Neural crest cell (in vitro differentiated cells): ENCODE results near the gene TAS2R40. TPM values are rescaled to one million over a fixed set of nuclear protein-coding genes. Genes with fewer than 3 reads are reported as not detected.

ENCODE experiments used
- DNase-seq: peaks from one replicate; pipeline ENCODE4 v3.0.0; 2021; ENCODE audit warnings: low read depth, mixed read lengths, low spot score
- H3K27ac Mint-ChIP-seq: one replicate; pipeline ENCODE4 v1.8.0; 2021; ENCODE audit warnings: mild to moderate bottlenecking, mixed read lengths; ENCODE audit not compliant: unreplicated experiment
- H3K27me3 Mint-ChIP-seq: 2 replicates; pipeline ENCODE4 v1.8.0; 2021; ENCODE audit warnings: low read depth, mild to moderate bottlenecking, mixed read lengths
- H3K36me3 Mint-ChIP-seq: 2 replicates; pipeline ENCODE4 v1.8.0; 2021; ENCODE audit warnings: low read depth, mild to moderate bottlenecking, mixed read lengths
- H3K4me1 Mint-ChIP-seq: 2 replicates; pipeline ENCODE4 v1.8.0; 2021; ENCODE audit warnings: mixed read lengths
- H3K4me3 Mint-ChIP-seq: one replicate; pipeline ENCODE4 v1.8.0; 2021; ENCODE audit warnings: mild to moderate bottlenecking, mixed read lengths
- H3K9me3 Mint-ChIP-seq: 2 replicates; pipeline ENCODE4 v1.8.0; 2021; ENCODE audit warnings: mixed read lengths
- total RNA-seq: library from RNA; stranded (reverse); gene quantifications from 2 replicates; pipeline ENCODE4 v1.2.1, GENCODE V29; 2021
- TF ChIP-seq, protein P1 (sequence below): fragments of 200-600 bp; sonication (generic); conservative IDR thresholded peaks from 2 replicates; pipeline ENCODE4 v1.5.0; 2021; ENCODE audit warnings: antibody characterized with exemption, mild to moderate bottlenecking

Gene TAS2R40
- total RNA-seq, 1 donor from 2014 or later: not detected

GRCh38 chr7:143183024-143183423 is 38.8 kb upstream of the TAS2R40 start, which contains the start of gene TAS2R39:
TSS of gene TAS2R39 (plus strand) at chr7:143183419. CDS start at chr7:143183419, 0 bp downstream.
- DNase-seq: no peak
- TF ChIP-seq, protein P1, sequence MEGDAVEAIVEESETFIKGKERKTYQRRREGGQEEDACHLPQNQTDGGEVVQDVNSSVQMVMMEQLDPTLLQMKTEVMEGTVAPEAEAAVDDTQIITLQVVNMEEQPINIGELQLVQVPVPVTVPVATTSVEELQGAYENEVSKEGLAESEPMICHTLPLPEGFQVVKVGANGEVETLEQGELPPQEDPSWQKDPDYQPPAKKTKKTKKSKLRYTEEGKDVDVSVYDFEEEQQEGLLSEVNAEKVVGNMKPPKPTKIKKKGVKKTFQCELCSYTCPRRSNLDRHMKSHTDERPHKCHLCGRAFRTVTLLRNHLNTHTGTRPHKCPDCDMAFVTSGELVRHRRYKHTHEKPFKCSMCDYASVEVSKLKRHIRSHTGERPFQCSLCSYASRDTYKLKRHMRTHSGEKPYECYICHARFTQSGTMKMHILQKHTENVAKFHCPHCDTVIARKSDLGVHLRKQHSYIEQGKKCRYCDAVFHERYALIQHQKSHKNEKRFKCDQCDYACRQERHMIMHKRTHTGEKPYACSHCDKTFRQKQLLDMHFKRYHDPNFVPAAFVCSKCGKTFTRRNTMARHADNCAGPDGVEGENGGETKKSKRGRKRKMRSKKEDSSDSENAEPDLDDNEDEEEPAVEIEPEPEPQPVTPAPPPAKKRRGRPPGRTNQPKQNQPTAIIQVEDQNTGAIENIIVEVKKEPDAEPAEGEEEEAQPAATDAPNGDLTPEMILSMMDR: no peak
- Mint-ChIP-seq H3K4me3 (no peak within 1 kb of the TSS), H3K36me3 (no peaks in the 10 kb centered on the region), H3K27ac (no peak within 1 kb of the TSS), H3K27me3 (peaks cover 12% of the 10 kb centered on the region), H3K4me1 (no peaks in the 10 kb centered on the region), H3K9me3 (peaks cover 7% of the 10 kb centered on the region)

DNA sequence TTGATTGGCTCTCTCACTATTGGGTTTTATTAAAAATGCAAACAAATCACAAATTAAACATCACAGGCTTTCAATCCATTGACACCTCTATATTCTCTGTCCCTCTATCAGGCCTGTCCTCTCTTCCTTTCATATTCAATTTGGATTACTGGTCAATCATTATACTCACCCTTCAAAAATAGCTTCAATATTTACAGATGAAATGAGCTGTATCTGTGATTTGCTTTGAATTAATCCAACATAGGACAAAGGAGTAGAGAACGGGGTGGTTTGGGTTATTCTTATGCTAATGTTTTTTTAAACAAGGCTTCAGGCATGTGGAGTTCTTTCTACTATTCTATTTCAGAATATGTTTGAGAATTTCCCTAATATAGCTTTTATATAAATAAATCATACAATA is 36.3 kb upstream of the TAS2R40 start:
- Mint-ChIP-seq H3K4me1 (no peaks in the 10 kb centered on the region), H3K27ac (no peak overlapping the region), H3K9me3 (peaks cover 3% of the 10 kb centered on the region), H3K36me3 (no peaks in the 10 kb centered on the region), H3K27me3 (peaks cover 12% of the 10 kb centered on the region), H3K4me3 (no peak overlapping the region)
- no peak for DNase-seq
- TF ChIP-seq, protein P1: no peak

DNA sequence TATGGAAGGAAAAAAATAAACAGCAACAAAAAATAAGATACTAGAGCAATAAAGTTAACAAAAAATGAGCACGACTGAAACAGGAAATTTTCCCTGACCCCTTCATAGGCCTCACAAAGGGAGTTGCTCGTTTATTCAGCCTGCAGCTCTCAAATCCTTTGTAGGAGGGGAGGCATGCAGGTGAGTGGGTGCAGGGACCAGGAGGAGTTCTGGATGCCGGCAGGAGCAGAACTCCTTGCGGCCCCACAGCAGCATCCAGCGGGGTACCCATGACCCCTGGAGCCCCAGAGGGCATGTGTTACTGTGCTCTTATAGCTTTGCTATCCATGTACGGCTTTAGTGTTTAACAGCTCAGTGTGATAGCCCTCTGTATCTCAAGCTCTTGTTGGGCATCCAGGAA is 32.8 kb upstream of the TAS2R40 start:
- Mint-ChIP-seq H3K4me3 (no peak overlapping the region), H3K27ac (no peak overlapping the region), H3K4me1 (no peaks in the 10 kb centered on the region), H3K27me3 (peaks cover 5% of the 10 kb centered on the region), H3K36me3 (no peaks in the 10 kb centered on the region), H3K9me3 (no peaks in the 10 kb centered on the region)
- no peak for DNase-seq
- TF ChIP-seq, protein P1: no peak

- no peaks in the 10 kb centered on the region for H3K4me1 Mint-ChIP-seq
- H3K4me3 Mint-ChIP-seq: no peak overlapping the region
- TF ChIP-seq, protein P1: no peak
- peaks cover 11% of the 10 kb centered on the region for H3K27me3 Mint-ChIP-seq
- no peaks in the 10 kb centered on the region for H3K36me3 Mint-ChIP-seq
- DNase-seq: no peak
- no peak overlapping the region for H3K27ac Mint-ChIP-seq
- H3K9me3 Mint-ChIP-seq: peaks cover 4% of the 10 kb centered on the region
Measured at GRCh38 chr7:143193880-143194279, 28.0 kb upstream of the TAS2R40 start.

DNA sequence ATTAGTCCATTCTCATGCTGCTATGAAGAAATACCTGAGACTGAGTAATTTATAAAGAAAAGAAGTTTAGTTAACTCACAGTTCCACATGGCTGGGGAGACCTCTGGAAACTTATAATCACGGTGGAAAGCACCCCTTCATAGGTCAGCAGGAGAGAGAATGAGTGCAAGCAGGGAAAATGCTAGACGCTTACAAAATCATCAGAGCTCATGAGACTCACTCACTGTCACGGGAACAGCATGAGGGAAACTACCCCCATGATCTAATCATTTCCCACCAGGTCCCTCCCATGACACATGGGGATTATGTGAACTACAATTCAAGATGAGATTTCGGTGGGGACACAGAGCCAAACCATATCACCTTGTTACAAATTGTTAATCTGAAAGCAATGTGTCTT is 22.8 kb upstream of the TAS2R40 start:
- peaks cover 4% of the 10 kb centered on the region for H3K9me3 Mint-ChIP-seq
- H3K4me1 Mint-ChIP-seq: peaks cover 5% of the 10 kb centered on the region
- no peak overlapping the region for H3K27ac Mint-ChIP-seq
- peaks cover 15% of the 10 kb centered on the region for H3K27me3 Mint-ChIP-seq
- no peak for DNase-seq
- TF ChIP-seq, protein P1: no peak
- H3K4me3 Mint-ChIP-seq: no peak overlapping the region
- no peaks in the 10 kb centered on the region for H3K36me3 Mint-ChIP-seq

DNA sequence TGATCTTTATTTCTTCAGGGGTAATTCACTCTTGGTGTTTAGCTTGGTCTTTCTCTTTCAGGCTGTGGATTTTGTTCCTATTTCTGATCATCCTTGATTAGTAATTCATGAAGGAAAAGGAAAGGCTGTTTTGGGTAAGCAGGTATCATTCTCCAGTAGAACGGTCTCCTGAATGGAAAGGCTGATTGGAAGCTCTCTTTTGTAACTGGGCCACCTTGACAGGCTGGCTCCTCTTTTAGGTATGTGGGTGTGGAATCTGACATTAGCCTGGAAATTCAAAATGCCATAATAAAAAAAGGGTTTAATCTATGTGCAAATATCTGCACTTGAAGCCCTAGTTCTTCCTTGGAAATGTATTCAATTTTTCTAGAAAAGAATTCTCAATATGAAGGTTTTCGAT is 19.7 kb upstream of the TAS2R40 start:
- Mint-ChIP-seq H3K4me3 (no peak overlapping the region), H3K9me3 (peaks cover 4% of the 10 kb centered on the region), H3K27ac (no peak overlapping the region), H3K36me3 (no peaks in the 10 kb centered on the region), H3K27me3 (peaks cover 20% of the 10 kb centered on the region), H3K4me1 (peaks cover 5% of the 10 kb centered on the region)
- no peak for DNase-seq
- TF ChIP-seq, protein P1: no peak
